Activated effector memory CD4-positive, alpha-beta T cell treated with Interleukin-2 at 50 U/mL for 16 hours (primary cell): ENCODE data around the gene SHC1.

ENCODE experiments used
- DNase-seq: peaks from one replicate; pipeline ENCODE4 v3.0.0-alpha.2; 2020

The SHC1 gene

GRCh38 chr1:154954541-154954940 lies 16.0 kb downstream of the SHC1 start:
- no peak for DNase-seq

- DNase-seq, result no peak
These were observed 16.9 kb downstream of the SHC1 start for GRCh38 chr1:154953611-154954038.

DNA sequence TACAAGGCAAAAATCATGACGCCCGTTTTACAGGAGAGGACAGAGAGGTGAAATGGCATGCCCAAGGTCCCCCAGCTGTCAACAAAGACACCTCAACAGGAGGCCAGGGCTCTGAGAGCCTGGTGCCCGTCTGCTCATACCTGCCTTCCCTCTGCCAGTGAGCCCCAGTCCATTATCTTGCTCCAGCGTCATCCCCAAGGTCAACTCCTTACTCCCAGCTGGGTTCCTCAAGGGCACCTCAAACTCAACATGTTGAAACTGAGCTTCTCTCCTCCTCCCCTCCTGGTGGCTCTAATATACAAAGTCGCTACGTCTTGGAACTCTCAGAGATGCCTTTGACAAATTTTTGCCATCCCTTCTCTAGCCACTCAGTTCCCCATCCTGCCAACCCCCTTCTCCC lies 17.9 kb downstream of the SHC1 start:
- no peak for DNase-seq

- DNase-seq, result peak; percentile 54
These were observed 18.5 kb downstream of the SHC1 start for GRCh38 chr1:154951901-154952657.

DNA sequence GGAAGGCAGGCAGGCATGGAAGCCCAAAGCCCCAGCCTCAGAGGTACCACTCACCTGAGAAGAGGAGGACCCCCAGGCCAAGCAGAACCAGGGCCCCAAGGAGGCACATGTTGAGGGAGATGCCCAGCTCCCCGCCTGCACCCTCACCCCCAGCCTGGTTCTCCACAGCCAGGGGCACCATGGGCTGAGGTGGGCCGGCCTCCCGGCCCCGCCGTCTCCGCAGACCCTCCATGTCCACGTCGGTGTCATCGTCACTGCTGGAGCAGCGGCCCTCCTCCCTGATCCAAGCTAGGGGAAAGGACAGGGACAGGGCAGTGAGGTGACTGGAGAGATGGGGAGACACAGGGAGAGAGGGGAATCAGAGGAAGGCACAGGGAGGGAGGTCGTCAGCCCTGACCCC lies 22.5 kb downstream of the SHC1 start:
- no peak for DNase-seq

- no peak for DNase-seq
These were observed 24.3 kb downstream of the SHC1 start for GRCh38 chr1:154945962-154946850.

DNA sequence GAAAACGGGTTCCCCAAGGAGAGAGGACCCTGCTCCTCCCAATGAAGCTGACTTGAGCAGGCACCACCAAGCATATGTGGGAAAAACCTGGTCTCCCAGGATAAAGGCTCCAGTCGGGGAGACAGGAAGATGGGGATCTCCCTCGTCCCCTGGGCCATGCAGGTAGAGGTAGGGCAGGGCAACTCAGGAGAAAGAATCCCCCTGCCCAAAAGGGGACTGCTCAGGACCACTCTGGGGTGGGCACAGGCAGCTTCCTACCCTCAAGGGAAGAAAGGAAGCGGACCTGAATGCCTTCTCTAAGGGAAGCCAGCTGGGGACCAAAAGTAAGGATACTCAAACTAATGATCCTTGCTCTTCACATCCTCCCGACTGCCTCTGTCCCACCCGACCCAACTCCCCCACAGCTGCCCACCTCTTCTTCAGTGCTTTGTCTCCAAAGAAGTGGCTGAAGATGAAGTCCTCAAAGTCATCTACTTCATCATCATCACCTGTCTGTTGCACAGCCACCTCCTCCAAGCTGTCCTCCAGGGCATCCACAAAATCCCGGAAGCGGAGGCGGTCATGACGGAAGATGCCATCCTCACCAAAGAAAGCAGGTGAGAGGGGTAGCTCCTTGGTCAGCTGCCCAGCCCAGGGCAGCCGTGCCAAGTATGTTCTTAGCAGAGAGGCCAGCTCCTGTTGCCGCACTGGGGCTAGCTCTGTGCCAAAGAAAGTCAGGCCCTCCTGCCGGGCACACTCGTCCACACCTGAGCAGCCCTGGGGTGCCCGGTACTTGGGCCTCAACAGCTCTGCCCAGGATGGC lies 25.2 kb downstream of the SHC1 start:
- DNase-seq, result no peak

DNA sequence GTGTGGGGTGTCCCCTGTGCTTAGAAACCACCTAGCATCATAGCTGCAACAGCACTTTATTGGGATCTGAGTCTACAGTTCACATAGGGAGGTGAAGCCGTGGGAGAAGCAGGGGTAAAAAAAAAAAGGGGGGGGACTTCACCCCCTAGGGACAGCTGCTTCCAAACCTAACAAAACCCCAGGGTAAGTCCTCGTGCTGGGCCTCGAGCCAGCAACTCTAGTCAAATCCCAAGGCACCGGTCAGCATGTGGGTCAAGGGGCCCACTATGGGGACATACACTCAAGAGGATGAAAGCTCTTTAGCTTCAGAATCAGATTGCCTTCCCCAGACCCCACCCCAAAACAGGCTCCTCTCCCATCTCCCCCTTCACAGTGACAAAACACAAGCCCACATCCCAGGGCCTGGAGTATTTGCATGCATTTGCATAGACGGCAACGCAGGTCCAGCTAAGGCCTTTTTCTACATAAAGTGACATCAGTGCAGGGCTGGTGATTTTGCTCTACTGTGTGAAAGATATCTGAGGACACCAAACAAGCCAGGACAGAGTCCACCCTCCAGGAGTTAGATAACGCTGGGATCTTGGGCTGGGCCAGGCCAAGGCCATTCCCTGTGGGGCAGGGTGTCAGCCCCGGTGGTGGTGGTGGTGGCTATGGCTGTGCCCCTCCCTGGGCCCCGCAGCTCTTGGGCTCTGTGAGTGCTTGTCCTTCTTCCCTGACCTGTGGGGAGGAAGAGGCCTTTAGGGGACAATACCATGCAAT lies 26.0 kb downstream of the SHC1 start:
- DNase-seq, result no peak

DNA sequence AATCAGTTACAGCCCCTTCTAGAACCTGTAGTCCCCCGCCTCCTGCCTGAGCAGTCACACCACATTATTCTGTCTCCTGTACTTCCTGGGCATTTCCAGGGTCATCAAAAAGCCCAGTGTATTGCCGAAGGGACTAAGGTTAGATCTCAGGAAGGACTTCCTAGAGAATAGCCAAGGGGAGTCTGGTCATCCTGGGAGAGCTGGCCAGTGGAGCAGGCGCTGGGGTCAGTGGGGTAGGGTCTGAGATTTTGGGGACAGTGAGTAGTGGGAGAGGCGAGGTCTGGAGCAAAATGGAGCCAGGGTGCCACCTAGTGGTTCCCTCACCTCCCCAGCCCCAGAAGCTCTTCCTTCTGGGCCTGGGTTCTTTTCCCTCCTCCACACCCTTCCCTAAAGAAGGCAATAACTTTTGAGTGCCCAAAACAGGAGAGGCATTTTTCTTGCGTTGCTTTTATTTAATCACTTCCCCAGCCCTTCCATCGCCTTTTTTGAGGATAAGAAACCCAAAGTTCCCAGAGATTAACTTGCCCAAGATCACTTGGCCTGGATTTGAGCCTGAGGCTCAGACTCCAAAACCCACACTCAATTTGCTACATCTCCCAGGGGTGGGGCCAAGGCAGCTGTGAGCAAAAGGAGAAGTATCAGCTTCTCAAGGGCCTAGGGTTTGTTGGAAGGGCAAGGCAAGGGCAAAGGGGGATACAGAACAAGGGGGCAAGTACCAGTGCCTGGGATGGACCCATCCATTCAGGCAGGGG lies 26.7 kb downstream of the SHC1 start:
- no peak for DNase-seq

DNA sequence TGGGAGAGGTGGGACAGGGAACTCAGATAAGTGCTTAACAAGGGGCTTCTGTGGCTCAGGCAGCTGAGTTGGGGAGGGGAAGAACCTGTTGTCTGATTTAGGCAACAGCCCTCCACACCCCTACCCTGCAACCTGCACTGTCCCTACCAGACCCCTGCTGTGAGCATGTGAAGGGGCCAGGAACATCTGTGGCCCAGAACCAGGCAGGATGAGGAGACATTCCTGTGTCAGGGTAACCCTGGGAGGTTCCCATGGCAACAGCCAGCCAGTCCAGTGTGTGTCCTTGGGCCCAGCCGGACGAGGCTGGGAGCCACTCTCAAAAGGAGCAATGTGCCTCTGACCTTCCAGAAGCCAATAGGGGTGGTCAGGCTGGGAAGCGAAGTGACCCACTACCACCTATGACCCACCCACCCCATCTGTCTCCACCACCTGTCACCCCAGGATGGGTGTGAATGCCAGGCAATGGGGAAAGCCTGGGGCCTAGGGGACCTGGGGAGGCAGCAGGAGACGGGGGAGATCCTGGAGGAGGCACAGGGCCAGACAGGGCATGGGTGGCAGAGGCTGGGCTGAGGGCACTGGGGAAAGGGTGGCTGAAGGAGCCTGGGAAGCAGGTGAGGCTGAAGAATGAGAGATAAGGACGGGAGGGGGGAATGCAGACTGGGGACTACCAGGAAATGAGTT lies 29.1 kb downstream of the SHC1 start:
- no peak for DNase-seq

DNA sequence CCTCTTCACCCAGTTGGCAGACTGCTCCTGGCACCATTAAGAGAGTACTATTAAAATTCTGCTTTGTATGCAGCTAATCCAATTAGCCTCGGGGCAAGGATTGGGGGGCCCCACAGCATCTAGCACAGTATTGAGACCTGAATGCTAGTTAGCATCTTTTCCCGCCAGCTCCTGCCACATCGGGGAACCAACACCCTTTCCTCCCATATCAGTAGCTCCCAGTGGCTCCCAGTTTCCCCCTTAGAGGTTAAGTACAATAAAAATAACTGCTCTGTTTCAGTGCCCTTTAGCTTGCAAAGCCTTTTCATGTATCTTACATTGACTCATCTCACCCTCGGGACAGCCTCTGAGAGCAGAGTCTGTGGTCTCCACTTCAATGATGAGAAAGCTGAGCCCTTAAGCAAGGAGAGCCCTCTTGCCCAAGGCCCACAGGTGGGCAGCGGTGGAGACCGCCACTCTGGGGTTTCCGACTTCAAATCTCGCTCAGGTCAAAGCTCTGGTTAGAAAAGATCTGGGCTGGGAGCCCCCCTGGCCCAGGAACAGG lies 29.8 kb downstream of the SHC1 start:
- no peak for DNase-seq

DNA sequence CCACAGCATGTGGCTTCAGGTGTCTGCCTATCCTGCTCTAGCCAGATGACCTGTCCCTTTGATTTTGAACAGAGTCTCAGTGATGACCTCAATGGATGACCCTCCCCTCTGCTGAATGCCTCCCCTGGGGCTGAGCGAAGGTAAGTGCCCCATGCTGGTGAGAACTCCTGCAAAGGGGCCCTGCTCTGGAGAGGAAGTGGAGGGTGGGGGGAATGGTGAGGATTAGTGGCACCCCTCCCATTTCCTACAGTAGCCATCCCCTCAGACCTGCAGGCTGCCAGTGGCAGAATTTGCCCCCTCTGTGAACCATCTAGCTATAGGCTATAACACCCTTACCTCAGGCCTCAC lies 30.4 kb downstream of the SHC1 start:
- DNase-seq, result no peak

GRCh38 chr1:154938604-154939399 lies 31.7 kb downstream of the SHC1 start:
- no peak for DNase-seq

DNA sequence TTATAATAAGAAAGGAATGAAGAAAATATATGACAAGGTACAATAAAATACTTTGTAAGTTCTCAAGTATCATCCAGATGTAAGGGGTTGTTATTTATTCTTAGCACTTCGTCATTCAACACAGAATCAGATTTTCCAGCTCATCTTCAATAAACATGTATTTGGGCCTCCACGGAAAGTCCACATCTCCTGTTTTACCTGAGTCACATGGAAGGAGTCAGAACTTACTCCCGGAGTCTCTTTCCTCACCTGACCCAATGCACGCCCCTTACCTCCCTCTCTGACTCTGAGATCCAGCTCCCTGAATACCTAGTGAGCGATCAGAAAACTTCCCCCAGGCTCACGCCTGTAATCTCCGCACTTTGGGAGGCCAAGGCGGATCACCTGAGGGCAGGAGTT lies 32.6 kb downstream of the SHC1 start:
- no peak for DNase-seq

DNA sequence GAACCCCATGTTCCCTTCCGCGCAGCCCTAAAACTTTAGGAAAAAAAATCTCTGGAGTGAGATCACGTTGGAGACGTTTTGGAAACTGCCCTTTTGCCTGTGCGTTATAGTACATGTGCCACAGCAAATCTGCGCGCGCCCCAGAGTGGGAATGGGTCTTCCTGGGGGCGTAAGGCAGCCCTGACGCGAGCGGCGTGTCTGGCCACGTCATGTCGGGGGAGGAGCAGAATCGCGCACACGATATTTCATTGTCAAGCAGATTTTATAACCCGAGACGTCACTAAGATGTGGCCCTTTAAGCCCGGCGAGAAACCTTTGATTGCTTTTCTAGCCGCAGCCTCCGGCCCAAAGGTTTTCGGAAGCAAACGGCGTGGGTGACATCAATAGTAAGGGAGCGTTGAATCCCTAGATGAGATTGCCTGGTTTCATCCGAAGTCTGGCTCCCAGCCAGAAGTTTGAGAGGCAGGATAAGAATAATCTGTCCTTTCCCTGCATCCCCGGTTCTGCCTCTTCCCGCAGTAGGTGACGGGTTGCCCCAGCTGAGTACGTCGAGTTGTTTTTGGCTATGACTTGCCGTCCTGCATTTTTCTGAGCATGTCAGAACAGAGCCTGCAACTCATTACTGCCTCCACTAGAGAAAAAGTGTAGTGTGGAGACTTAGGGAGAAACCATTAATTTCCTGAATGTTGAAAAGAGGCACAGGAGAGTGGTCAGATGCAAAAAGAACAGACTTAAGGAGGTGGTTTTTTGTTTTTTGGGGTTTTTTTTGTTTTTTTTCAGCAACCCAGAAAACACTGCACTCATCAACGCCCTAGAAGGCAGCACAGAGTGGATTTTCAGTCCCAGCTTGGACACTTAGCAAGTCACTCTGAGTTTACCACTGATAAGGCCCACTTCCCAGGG lies 33.2 kb downstream of the SHC1 start:
- no peak for DNase-seq

DNA sequence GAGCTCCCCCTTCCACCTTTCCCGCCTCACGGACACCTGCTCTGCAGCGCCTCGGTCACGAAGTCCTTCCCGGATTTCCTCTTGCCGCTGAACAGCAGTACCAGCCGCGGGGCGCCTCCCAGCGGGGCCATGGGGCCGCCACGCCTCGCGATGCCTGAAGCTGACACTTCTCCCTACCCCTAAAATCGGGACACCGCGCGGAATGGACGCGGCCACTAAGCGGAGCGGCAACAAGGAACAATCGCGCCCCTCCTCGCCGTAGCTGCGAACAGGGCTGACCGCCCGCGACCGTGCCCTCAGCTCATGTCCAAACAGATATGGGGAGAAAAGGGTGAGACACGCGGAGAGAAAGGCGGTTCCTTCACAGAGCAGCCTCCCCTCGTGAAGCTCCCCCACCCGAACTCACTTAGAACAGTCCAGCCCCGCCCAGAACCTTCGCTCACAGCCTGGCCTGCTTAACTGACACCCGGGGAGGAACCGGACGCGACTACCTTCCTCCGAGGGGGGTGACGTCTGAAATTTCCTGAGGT lies 33.9 kb downstream of the SHC1 start, which contains the start of gene PMVK:
TSS of gene PMVK (minus strand) at position 165 of the 530 bp plus-strand sequence. CDS start at position 131, 34 bp downstream.
- peak; percentile 92 for DNase-seq

DNA sequence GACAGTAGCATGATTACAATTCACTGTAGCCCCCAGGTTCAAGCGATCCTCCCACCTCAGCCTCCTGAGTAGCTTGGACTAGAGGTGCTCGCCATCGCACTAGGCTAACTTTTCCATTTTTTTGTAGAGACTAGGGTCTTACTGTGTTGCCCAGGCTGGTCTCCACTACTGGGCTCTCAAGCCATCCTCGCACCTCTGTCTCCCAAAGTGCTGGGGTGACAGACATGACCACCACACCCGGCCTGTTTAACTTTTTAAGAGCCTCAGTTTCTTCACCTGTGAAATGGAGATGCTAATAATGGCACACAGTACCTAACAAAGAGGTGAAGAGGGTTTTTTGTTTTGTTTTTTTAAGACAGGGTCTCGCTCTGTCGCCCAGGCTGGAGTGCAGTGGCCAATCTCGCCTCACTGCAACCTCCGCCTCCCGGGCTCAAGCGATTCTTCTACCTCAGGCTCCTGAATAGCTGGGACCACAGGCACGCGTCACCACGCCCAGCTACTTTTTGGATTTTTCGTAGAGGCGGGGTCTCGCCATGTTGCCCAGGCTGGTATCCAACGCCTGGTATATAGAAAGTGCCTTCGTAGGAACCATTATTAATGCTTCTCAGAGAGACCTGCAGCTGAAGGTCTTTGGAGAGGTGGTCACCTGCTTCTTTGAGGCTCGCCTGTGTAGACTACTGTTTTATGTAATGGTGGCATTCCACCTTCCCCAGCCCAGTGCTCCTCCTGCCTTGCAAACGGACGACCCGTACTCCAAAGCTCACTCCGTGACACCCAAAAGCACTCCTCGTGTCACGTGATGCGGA lies 34.6 kb downstream of the SHC1 start:
- DNase-seq, result peak; percentile 31
